ENCODE data around the gene STK32B.

Gene STK32B

GRCh38 chr4:5127556-5127955 lies 76.3 kb downstream of the STK32B start:
- DNase-seq, result no peak

GRCh38 chr4:5128569-5128968 lies 77.3 kb downstream of the STK32B start:
- no peak for DNase-seq

GRCh38 chr4:5133201-5133600 lies 81.9 kb downstream of the STK32B start:
- DNase-seq, result no peak

- DNase-seq, result no peak
Observed at GRCh38 chr4:5133933-5134594, 82.8 kb downstream of the STK32B start.

GRCh38 chr4:5134620-5135019 lies 83.3 kb downstream of the STK32B start:
- no peak for DNase-seq

GRCh38 chr4:5137226-5137625 lies 85.9 kb downstream of the STK32B start:
- DNase-seq, result no peak

- no peak for DNase-seq
Observed at GRCh38 chr4:5137927-5138326, 86.6 kb downstream of the STK32B start.

GRCh38 chr4:5138389-5138788 lies 87.1 kb downstream of the STK32B start:
- no peak for DNase-seq

GRCh38 chr4:5139141-5139540 lies 87.9 kb downstream of the STK32B start:
- DNase-seq, result no peak

GRCh38 chr4:5141802-5142201 lies 90.5 kb downstream of the STK32B start:
- DNase-seq, result no peak

GRCh38 chr4:5142726-5143125 lies 91.4 kb downstream of the STK32B start:
- DNase-seq, result no peak

- DNase-seq, result no peak
Observed at GRCh38 chr4:5143306-5143861, 92.1 kb downstream of the STK32B start.

- DNase-seq, result no peak
Observed at GRCh38 chr4:5143940-5144339, 92.7 kb downstream of the STK32B start.

GRCh38 chr4:5144384-5144783 lies 93.1 kb downstream of the STK32B start:
- DNase-seq, result no peak

GRCh38 chr4:5146248-5146647 lies 95.0 kb downstream of the STK32B start:
- no peak for DNase-seq

GRCh38 chr4:5152521-5152920 lies 101.2 kb downstream of the STK32B start:
- no peak for DNase-seq

- no peak for DNase-seq
Observed at GRCh38 chr4:5156682-5157081, 105.4 kb downstream of the STK32B start.

GRCh38 chr4:5157791-5158770 lies 106.8 kb downstream of the STK32B start:
- DNase-seq, result no peak

GRCh38 chr4:5158825-5159224 lies 107.5 kb downstream of the STK32B start:
- DNase-seq, result no peak

- DNase-seq, result no peak
Observed at GRCh38 chr4:5160668-5161067, 109.4 kb downstream of the STK32B start.

GRCh38 chr4:5162909-5163508 lies 111.7 kb downstream of the STK32B start:
- DNase-seq, result no peak

- DNase-seq, result no peak
Observed at GRCh38 chr4:5164221-5164912, 113.1 kb downstream of the STK32B start.

Data from NCI-H146 (cell line).